GM12801 (cell line): ENCODE measurements around the gene ADIPOQ.

Experiments
- CTCF ChIP-seq: IDR thresholded peaks from one replicate; pipeline ENCODE4 v1.5.1; 2011; ENCODE audit warnings: control low read depth; ENCODE audit not compliant: insufficient read length; ENCODE audit errors: extremely low read depth

ADIPOQ gene

GRCh38 chr3:186902154-186902553 is 59.6 kb downstream of the ADIPOQ start:
- no peak for TF ChIP-seq CTCF

- no peak for TF ChIP-seq CTCF
These were observed 60.2 kb downstream of the ADIPOQ start for GRCh38 chr3:186902713-186903112.
